ENCODE results near the gene RASA2.

RASA2 gene

GRCh38 chr3:141561426-141562034 is 74.7 kb downstream of the RASA2 start:
- TF ChIP-seq CTCF (IDR thresholded peaks at IDR 0.05; ENCODE audit: low read depth, low read length): peak; percentile 97
- DNase-seq (ENCODE audit: extremely low read depth, low read depth): peak; percentile 48

GRCh38 chr3:141564241-141564640 is 77.4 kb downstream of the RASA2 start:
- DNase-seq (ENCODE audit: extremely low read depth, low read depth): no peak
- no peak for TF ChIP-seq CTCF (IDR thresholded peaks at IDR 0.05; ENCODE audit: low read depth, low read length)

- TF ChIP-seq CTCF (IDR thresholded peaks at IDR 0.05; ENCODE audit: low read depth, low read length): no peak
- no peak for DNase-seq (ENCODE audit: extremely low read depth, low read depth)
These were observed 83.2 kb downstream of the RASA2 start for GRCh38 chr3:141570068-141570467.

GRCh38 chr3:141575879-141576743 is 89.3 kb downstream of the RASA2 start:
- peak; percentile 56 for TF ChIP-seq CTCF (IDR thresholded peaks at IDR 0.05; ENCODE audit: low read depth, low read length)
- no peak for DNase-seq (ENCODE audit: extremely low read depth, low read depth)

GRCh38 chr3:141576744-141577052 is 89.9 kb downstream of the RASA2 start:
- TF ChIP-seq CTCF (IDR thresholded peaks at IDR 0.05; ENCODE audit: low read depth, low read length): no peak
- no peak for DNase-seq (ENCODE audit: extremely low read depth, low read depth)

- no peak for TF ChIP-seq CTCF (IDR thresholded peaks at IDR 0.05; ENCODE audit: low read depth, low read length)
- no peak for DNase-seq (ENCODE audit: extremely low read depth, low read depth)
These were observed 91.6 kb downstream of the RASA2 start for GRCh38 chr3:141578202-141578973.

GRCh38 chr3:141594357-141594756 is 107.5 kb downstream of the RASA2 start:
- TF ChIP-seq CTCF (IDR thresholded peaks at IDR 0.05; ENCODE audit: low read depth, low read length): no peak
- DNase-seq (ENCODE audit: extremely low read depth, low read depth): no peak
